ENCODE data around the gene C16orf78. TPM values are rescaled to one million over a fixed set of nuclear protein-coding genes. Genes with fewer than 3 reads are reported as not detected.

C16orf78 gene, protein sequence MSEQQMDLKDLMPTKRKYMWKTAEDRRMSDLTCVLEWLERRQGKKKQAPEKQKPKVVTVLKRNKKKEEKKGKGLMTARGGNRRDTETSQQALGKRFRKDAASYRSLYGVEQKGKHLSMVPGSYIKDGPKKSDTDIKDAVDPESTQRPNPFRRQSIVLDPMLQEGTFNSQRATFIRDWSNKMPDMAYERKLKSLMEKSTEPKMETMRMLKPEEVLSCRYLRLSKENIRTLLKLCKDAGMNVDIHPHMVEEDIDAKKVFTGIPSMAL
- not detected for total RNA-seq

DNA sequence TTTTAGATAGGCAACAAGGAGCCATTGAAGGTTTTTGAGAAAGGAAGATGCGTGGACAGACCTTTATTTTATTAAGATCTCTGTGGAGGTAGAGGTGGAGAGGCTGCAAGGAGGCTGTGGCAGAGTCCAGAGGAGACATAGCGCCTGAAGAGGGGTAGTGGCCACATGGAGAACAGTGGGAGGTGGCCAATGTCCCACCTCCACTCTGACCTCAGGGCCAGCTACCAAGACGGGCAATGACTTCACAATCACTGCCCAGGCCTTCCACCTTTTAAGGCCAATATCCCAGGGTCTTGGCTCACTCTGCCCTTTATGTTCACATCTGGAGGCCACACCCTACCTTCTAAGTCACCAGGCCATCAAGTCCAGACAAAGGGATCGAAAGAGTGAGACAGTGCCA is at the start of gene C16orf78:
C16orf78 (plus strand) TSS at position 301 of the 400 bp plus-strand sequence. CDS start 136 bp downstream, outside the sequence.
- H3K4me1 Mint-ChIP-seq (ENCODE audit: low read depth), result no peaks in the 10 kb centered on the region
- peaks cover 0 to 2% of the 10 kb centered on the region in 2 donors for H3K9me3 Mint-ChIP-seq
- ATAC-seq (replicated peaks in 1 of 2) (no peak), DNase-seq (no peak)
- no peaks in the 10 kb centered on the region for H3K36me3 Mint-ChIP-seq (ENCODE audit: insufficient read depth in 2 of 2)
- H3K4me3 Mint-ChIP-seq, result no peak within 1 kb of the TSS
- no peak within 1 kb of the TSS for H3K27ac Mint-ChIP-seq
- H3K27me3 Mint-ChIP-seq (ENCODE audit: low read depth), result no peaks in the 10 kb centered on the region

GRCh38 chr16:49324703-49325102 is 48.9 kb upstream of the C16orf78 start:
- H3K4me3 Mint-ChIP-seq, result no peak overlapping the region
- no peak for DNase-seq
- no peaks in the 10 kb centered on the region for H3K27me3 Mint-ChIP-seq (ENCODE audit: low read depth)
- no peak for ATAC-seq (replicated peaks in 1 of 2)
- H3K36me3 Mint-ChIP-seq (ENCODE audit: insufficient read depth in 2 of 2), result no peaks in the 10 kb centered on the region
- peaks cover 0 to 4% of the 10 kb centered on the region in 2 donors for H3K9me3 Mint-ChIP-seq
- no peaks in the 10 kb centered on the region for H3K4me1 Mint-ChIP-seq (ENCODE audit: low read depth)
- H3K27ac Mint-ChIP-seq, result no peak overlapping the region

GRCh38 chr16:49327466-49327865 is 46.1 kb upstream of the C16orf78 start:
- no peak for DNase-seq
- Mint-ChIP-seq H3K4me1 (ENCODE audit: low read depth) (no peaks in the 10 kb centered on the region), H3K4me3 (no peak overlapping the region), H3K27ac (no peak overlapping the region), H3K27me3 (ENCODE audit: low read depth) (no peaks in the 10 kb centered on the region), H3K9me3 (no peaks in the 10 kb centered on the region), H3K36me3 (ENCODE audit: insufficient read depth in 2 of 2) (no peaks in the 10 kb centered on the region)
- no peak for ATAC-seq (replicated peaks in 1 of 2)

- no peaks in the 10 kb centered on the region for H3K9me3 Mint-ChIP-seq
- no peaks in the 10 kb centered on the region for H3K36me3 Mint-ChIP-seq (ENCODE audit: insufficient read depth in 2 of 2)
- no peak overlapping the region for H3K27ac Mint-ChIP-seq
- DNase-seq (no peak), ATAC-seq (replicated peaks in 1 of 2) (no peak)
- no peaks in the 10 kb centered on the region for H3K4me1 Mint-ChIP-seq (ENCODE audit: low read depth)
- H3K4me3 Mint-ChIP-seq, result no peak overlapping the region
- H3K27me3 Mint-ChIP-seq (ENCODE audit: low read depth), result no peaks in the 10 kb centered on the region
These were observed 45.3 kb upstream of the C16orf78 start for GRCh38 chr16:49328325-49328724.

DNA sequence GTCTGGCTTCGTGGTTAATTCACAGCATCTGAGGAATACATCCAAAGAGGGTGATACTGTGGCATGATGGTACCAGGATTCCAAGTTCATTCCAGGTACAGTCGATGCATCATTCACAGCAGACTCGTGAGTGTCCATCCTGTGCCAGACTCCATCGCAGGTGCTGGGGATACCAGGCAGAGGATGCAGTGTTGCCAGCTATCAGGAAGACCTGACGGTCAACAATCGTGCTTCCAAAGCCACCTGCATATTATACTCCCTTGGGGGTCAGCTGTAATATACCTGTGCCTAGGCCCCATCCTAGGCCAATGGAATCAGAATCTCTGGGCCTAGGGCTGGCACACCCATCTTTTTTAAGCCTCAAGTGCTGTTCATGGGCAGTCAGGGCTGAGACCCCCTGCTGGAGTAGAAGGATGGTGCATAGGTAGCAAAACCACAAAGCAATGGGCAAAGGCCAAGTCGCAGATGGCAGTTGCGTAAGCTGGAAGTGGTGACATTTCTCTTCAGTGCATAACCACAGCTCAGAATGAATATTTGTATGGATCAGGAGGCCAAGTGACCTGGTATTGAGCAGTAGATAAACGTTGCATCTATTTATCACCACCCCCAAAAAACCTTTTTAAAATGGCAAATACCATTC is 42.9 kb upstream of the C16orf78 start:
- no peak overlapping the region for H3K27ac Mint-ChIP-seq
- H3K27me3 Mint-ChIP-seq (ENCODE audit: low read depth), result no peaks in the 10 kb centered on the region
- H3K4me3 Mint-ChIP-seq, result no peak overlapping the region
- H3K36me3 Mint-ChIP-seq (ENCODE audit: insufficient read depth in 2 of 2), result no peaks in the 10 kb centered on the region
- DNase-seq (no peak), ATAC-seq (replicated peaks in 1 of 2) (no peak)
- H3K9me3 Mint-ChIP-seq, result no peaks in the 10 kb centered on the region
- H3K4me1 Mint-ChIP-seq (ENCODE audit: low read depth), result no peaks in the 10 kb centered on the region

- no peak overlapping the region for H3K4me3 Mint-ChIP-seq
- H3K9me3 Mint-ChIP-seq, result no peaks in the 10 kb centered on the region
- no peaks in the 10 kb centered on the region for H3K4me1 Mint-ChIP-seq (ENCODE audit: low read depth)
- no peak for ATAC-seq (replicated peaks in 1 of 2)
- no peak overlapping the region for H3K27ac Mint-ChIP-seq
- DNase-seq, result no peak
- no peaks in the 10 kb centered on the region for H3K27me3 Mint-ChIP-seq (ENCODE audit: low read depth)
- no peaks in the 10 kb centered on the region for H3K36me3 Mint-ChIP-seq (ENCODE audit: insufficient read depth in 2 of 2)
These were observed 40.9 kb upstream of the C16orf78 start for GRCh38 chr16:49332589-49333258.

GRCh38 chr16:49333259-49333597 is 40.4 kb upstream of the C16orf78 start:
- DNase-seq (no peak), ATAC-seq (replicated peaks in 1 of 2) (no peak)
- Mint-ChIP-seq H3K36me3 (ENCODE audit: insufficient read depth in 2 of 2) (no peaks in the 10 kb centered on the region), H3K27ac (no peak overlapping the region), H3K9me3 (no peaks in the 10 kb centered on the region), H3K4me3 (no peak overlapping the region), H3K4me1 (ENCODE audit: low read depth) (no peaks in the 10 kb centered on the region), H3K27me3 (ENCODE audit: low read depth) (no peaks in the 10 kb centered on the region)

DNA sequence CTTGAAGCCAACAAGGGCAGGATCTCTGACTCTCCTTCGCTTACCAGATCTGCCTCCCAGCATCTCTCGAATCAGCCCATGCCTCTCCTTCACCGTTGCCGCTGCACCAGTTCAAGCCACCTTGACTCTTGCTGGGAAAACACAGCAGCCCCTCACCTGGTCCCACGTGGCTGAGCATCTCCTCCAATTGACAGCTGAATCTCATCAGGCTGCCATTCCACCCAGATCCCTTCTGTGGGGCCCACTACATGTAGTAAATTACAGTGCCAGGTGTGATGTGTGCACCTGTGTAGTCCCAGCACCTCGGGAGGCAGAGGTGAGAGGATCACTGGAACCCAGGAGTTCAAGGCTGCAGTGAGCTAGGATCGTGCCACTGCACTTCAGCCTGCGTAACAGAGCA is 37.8 kb upstream of the C16orf78 start:
- H3K4me1 Mint-ChIP-seq (ENCODE audit: low read depth), result no peaks in the 10 kb centered on the region
- DNase-seq, result no peak
- H3K9me3 Mint-ChIP-seq, result no peaks in the 10 kb centered on the region
- no peak for ATAC-seq (replicated peaks in 1 of 2)
- no peak overlapping the region for H3K27ac Mint-ChIP-seq
- no peaks in the 10 kb centered on the region for H3K36me3 Mint-ChIP-seq (ENCODE audit: insufficient read depth in 2 of 2)
- H3K27me3 Mint-ChIP-seq (ENCODE audit: low read depth), result no peaks in the 10 kb centered on the region
- H3K4me3 Mint-ChIP-seq, result no peak overlapping the region

GRCh38 chr16:49336581-49336980 is 37.0 kb upstream of the C16orf78 start:
- Mint-ChIP-seq H3K4me1 (ENCODE audit: low read depth) (no peaks in the 10 kb centered on the region), H3K4me3 (no peak overlapping the region), H3K27ac (no peak overlapping the region), H3K36me3 (ENCODE audit: insufficient read depth in 2 of 2) (no peaks in the 10 kb centered on the region), H3K9me3 (no peaks in the 10 kb centered on the region), H3K27me3 (ENCODE audit: low read depth) (no peaks in the 10 kb centered on the region)
- no peak for DNase-seq
- no peak for ATAC-seq (replicated peaks in 1 of 2)

DNA sequence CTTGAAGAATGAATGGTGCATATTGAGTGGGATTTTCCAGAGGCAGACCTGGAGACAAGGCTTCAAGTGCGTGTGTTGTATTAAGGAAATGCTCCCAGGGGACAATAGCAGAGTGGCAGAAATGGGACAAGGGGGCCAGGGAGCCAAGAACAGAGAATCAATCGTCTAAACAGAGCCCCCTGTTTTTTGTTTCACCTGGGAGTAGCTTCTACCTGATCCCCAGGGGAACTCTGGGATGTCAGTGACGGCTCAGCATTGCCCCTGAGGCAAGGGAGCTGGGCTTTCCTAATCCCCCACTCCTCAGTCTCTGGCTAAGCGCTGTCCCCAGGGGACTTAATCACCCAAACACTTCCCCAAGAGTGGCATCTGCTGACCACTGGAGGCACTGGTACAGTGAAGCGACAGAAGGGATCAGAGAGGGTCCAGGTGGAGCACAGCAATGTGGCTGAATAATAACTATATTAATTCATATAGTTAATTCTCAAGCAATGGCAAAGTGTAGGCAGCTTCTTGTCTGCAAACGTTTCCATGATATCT is 35.7 kb upstream of the C16orf78 start:
- Mint-ChIP-seq H3K9me3 (no peaks in the 10 kb centered on the region), H3K27ac (no peak overlapping the region), H3K4me3 (no peak overlapping the region), H3K27me3 (ENCODE audit: low read depth) (no peaks in the 10 kb centered on the region), H3K4me1 (ENCODE audit: low read depth) (no peaks in the 10 kb centered on the region), H3K36me3 (ENCODE audit: insufficient read depth in 2 of 2) (no peaks in the 10 kb centered on the region)
- no peak for DNase-seq
- no peak for ATAC-seq (replicated peaks in 1 of 2)

- ATAC-seq (replicated peaks in 1 of 2) (no peak), DNase-seq (no peak)
- Mint-ChIP-seq H3K4me3 (no peak overlapping the region), H3K9me3 (no peaks in the 10 kb centered on the region), H3K36me3 (ENCODE audit: insufficient read depth in 2 of 2) (no peaks in the 10 kb centered on the region), H3K27me3 (ENCODE audit: low read depth) (no peaks in the 10 kb centered on the region), H3K27ac (no peak overlapping the region), H3K4me1 (ENCODE audit: low read depth) (no peaks in the 10 kb centered on the region)
These were observed 34.9 kb upstream of the C16orf78 start for GRCh38 chr16:49338611-49339265.

DNA sequence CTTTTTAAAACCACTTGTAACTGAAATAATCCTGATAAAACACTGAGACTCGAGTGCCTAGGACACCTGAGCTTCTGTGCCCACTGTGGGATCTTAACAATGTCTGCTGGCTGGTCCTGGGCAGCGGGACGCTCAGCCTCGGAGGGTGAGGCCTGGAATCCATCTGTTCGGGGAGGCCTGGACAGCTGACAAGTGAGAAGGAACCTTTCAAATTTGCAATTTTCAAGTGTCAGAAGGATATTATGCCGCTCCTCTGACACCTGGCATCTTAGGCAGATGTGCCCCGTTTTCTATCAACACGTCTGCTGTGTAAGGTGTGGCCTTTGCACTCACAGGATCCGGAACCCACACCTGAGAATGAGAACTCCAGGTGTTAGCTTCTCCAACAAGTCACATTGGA is 33.1 kb upstream of the C16orf78 start:
- H3K27ac Mint-ChIP-seq, result no peak overlapping the region
- DNase-seq (no peak), ATAC-seq (replicated peaks in 1 of 2) (no peak)
- no peak overlapping the region for H3K4me3 Mint-ChIP-seq
- H3K27me3 Mint-ChIP-seq (ENCODE audit: low read depth), result no peaks in the 10 kb centered on the region
- no peaks in the 10 kb centered on the region for H3K9me3 Mint-ChIP-seq
- no peaks in the 10 kb centered on the region for H3K36me3 Mint-ChIP-seq (ENCODE audit: insufficient read depth in 2 of 2)
- H3K4me1 Mint-ChIP-seq (ENCODE audit: low read depth), result no peaks in the 10 kb centered on the region

DNA sequence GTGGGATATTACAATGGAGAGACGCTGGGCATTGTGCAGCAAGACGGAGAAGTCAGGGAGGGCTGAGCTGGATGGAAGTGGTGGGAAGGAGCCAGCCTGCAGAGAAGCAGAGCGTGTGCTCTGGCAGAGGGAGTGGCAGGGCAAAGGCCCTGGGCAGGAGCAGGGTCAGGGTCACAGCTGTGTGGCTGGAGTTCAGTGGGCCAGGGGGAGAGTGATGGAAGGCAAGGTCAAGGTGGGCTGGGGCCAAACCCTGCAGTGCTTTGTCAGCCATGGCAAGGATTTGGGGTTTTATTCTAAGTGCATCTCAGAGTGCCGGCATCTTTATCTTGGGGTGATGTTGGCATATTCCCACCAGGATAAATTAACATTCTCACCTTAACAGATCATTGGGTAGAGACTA is 31.9 kb upstream of the C16orf78 start:
- Mint-ChIP-seq H3K9me3 (no peaks in the 10 kb centered on the region), H3K4me1 (ENCODE audit: low read depth) (no peaks in the 10 kb centered on the region), H3K4me3 (no peak overlapping the region), H3K27me3 (ENCODE audit: low read depth) (no peaks in the 10 kb centered on the region), H3K36me3 (ENCODE audit: insufficient read depth in 2 of 2) (no peaks in the 10 kb centered on the region), H3K27ac (no peak overlapping the region)
- DNase-seq, result no peak
- no peak for ATAC-seq (replicated peaks in 1 of 2)

All from activated T-cell treated with anti-CD3 and anti-CD28 coated beads, Interleukin-2, amount 50 U/mL, for 72 hours (primary cell).